ENCODE data around the gene SRGAP3. TPM values are rescaled to one million over a fixed set of nuclear protein-coding genes. Genes with fewer than 3 reads are reported as not detected.
A peak's percentile ranks its signal among the peaks of the same experiment; 100 is the strongest.

Gene SRGAP3
- total and polyA plus RNA-seq, 2 experiments from 2014 or later = 0.89 to 1.7 TPM

DNA sequence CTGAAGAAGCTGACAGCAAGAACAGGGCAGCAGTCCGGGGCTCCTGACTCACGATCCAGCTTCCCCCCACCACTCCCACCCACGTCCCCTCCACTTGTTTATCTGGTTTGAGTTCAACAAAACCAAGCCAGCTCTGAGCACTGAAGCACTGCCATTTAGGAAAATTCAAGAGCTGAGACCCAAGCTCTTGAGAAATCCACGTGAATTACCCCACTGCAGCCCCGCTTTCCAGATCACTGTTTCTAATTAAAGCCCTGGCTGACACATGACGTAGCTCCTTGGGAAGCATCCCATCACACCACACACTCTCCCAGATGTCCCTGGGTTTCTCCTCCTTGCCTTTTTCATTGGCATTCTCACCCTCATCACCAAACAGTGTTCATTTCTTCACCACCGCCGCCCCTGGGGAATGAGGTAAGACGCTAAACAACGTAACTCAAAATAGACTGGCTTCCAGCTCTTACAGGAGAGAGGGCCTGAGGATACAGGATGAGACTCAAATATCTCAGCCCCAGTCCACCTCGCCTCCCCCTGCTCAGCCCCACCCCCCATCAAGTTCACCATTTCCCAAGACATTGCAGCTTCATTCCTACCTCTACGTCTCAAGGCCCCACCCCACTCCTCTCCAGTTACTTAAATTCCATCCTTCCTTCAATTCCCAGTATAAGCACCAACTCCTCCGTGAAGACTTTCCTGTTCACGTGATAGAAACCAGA is 95.4 kb downstream of the SRGAP3 start:
- Histone ChIP-seq H3K4me3 (peak overlapping the region; percentile 43; the same call in 1 of the 2 replicates), H3F3A (ENCODE audit: insufficient read depth) (peaks cover 8% of the 10 kb centered on the region), H3K4me2 (ENCODE audit: unreplicated experiment) (peak overlapping the region; percentile 24), H2AFZ (peak overlapping the region; percentile 57), H3K9me3 (ENCODE audit: low read depth) (no peaks in the 10 kb centered on the region), H3K9me2 (ENCODE audit: insufficient read depth) (no peaks in the 10 kb centered on the region), H3K79me2 (ENCODE audit: insufficient read depth) (no peaks in the 10 kb centered on the region), H3K36me3 (ENCODE audit: low read depth) (no peaks in the 10 kb centered on the region), H4K20me1 (ENCODE audit: insufficient read depth) (no peaks in the 10 kb centered on the region), H3K27ac (peak overlapping the region; percentile 20; the same call in 1 of the 2 replicates), H3K4me1 (ENCODE audit: insufficient read depth) (peaks cover 9% of the 10 kb centered on the region), H3K9ac (peak overlapping the region; percentile 34), H3K27me3 (replicated peaks; ENCODE audit: insufficient read depth) (no peaks in the 10 kb centered on the region)
- in situ Hi-C loops (cut with MboI) = no loop called here
- TF ChIP-seq EZH2phosphoT487 (IDR thresholded peaks at IDR 0.05; ENCODE audit: insufficient read depth, low read depth) (no peak), EZH2 (IDR thresholded peaks at IDR 0.05; ENCODE audit: insufficient read depth, poor library complexity, severe bottlenecking) (no peak)
- 8 to 12% methylated on average over 14 of the region's 14 CpGs for WGBS, 2 experiments (ENCODE audit: low coverage in 1 of 2, low lambda C conversion rate in 2 of 2, missing lambda C conversion rate in 2 of 2)
- DNase-seq = peak; percentile 83

DNA sequence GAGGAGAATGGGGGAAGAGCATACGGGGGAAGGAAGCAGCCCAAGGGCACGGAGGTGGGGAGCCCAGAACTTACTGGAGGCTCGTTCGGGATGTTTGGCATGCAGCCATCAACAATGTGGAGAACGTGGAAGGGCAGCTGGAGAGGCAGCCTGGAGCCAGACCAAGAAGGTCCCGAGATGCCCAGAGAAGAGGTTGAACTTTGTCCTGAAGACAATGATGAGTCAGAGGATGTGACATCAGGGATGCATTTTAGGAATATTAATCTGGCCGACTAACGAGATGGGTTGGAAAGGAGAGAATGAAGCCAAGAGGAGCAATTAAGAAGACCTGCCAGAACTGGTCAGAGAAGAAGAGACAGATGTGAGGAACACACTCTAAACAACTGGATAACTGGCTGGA is 98.2 kb downstream of the SRGAP3 start:
- Histone ChIP-seq H3K27ac (no peak overlapping the region), H2AFZ (no peak overlapping the region), H3K4me1 (ENCODE audit: insufficient read depth) (peaks cover 9% of the 10 kb centered on the region), H4K20me1 (ENCODE audit: insufficient read depth) (no peaks in the 10 kb centered on the region), H3K79me2 (ENCODE audit: insufficient read depth) (no peaks in the 10 kb centered on the region), H3K27me3 (replicated peaks; ENCODE audit: insufficient read depth) (no peaks in the 10 kb centered on the region), H3F3A (ENCODE audit: insufficient read depth) (peaks cover 8% of the 10 kb centered on the region), H3K9me3 (ENCODE audit: low read depth) (no peaks in the 10 kb centered on the region), H3K4me3 (no peak overlapping the region), H3K9ac (no peak overlapping the region), H3K36me3 (ENCODE audit: low read depth) (no peaks in the 10 kb centered on the region), H3K4me2 (ENCODE audit: unreplicated experiment) (no peak overlapping the region), H3K9me2 (ENCODE audit: insufficient read depth) (no peaks in the 10 kb centered on the region)
- TF ChIP-seq EZH2phosphoT487 (IDR thresholded peaks at IDR 0.05; ENCODE audit: insufficient read depth, low read depth) = no peak
- no peak for TF ChIP-seq EZH2 (IDR thresholded peaks at IDR 0.05; ENCODE audit: insufficient read depth, poor library complexity, severe bottlenecking)
- in situ Hi-C loops (cut with MboI) = no loop called here
- DNase-seq = peak; percentile 42
- 63 to 68% methylated on average over 8 of the region's 8 CpGs for WGBS, 2 experiments (ENCODE audit: low coverage in 1 of 2, low lambda C conversion rate in 2 of 2, missing lambda C conversion rate in 2 of 2)

DNA sequence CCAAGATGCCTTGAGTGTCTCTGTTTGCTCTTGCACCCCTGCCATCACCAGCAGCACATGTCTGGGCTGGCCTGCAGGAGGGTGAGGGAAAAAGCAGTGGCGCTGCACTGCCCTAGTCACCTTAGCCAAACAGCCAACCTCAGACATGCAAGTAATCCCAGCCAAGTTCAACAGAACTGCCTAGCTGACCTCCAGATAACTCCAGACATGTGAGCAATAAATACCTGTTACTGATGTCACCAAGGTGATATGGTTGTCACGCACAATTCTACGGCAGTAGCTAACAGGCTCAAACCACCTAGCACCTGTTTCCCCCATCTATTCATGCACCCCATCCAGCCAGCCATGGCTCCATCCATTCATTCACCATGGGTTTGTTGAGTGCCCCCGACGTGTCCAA is 99.9 kb downstream of the SRGAP3 start:
- Histone ChIP-seq H3K4me2 (ENCODE audit: unreplicated experiment) (no peak overlapping the region), H4K20me1 (ENCODE audit: insufficient read depth) (no peaks in the 10 kb centered on the region), H3K4me1 (ENCODE audit: insufficient read depth) (peaks cover 9% of the 10 kb centered on the region), H3K27me3 (replicated peaks; ENCODE audit: insufficient read depth) (no peaks in the 10 kb centered on the region), H3K27ac (no peak overlapping the region), H3K9ac (no peak overlapping the region), H3K36me3 (ENCODE audit: low read depth) (no peaks in the 10 kb centered on the region), H3F3A (ENCODE audit: insufficient read depth) (peaks cover 3% of the 10 kb centered on the region), H3K9me2 (ENCODE audit: insufficient read depth) (no peaks in the 10 kb centered on the region), H3K79me2 (ENCODE audit: insufficient read depth) (no peaks in the 10 kb centered on the region), H3K4me3 (no peak overlapping the region), H3K9me3 (ENCODE audit: low read depth) (no peaks in the 10 kb centered on the region), H2AFZ (no peak overlapping the region)
- 72 to 85% methylated on average over 5 of the region's 5 CpGs for WGBS, 2 experiments (ENCODE audit: low coverage in 1 of 2, low lambda C conversion rate in 2 of 2, missing lambda C conversion rate in 2 of 2)
- no peak for DNase-seq
- TF ChIP-seq EZH2phosphoT487 (IDR thresholded peaks at IDR 0.05; ENCODE audit: insufficient read depth, low read depth) (no peak), EZH2 (IDR thresholded peaks at IDR 0.05; ENCODE audit: insufficient read depth, poor library complexity, severe bottlenecking) (no peak)
- in situ Hi-C loops (cut with MboI) = no loop called here

DNA sequence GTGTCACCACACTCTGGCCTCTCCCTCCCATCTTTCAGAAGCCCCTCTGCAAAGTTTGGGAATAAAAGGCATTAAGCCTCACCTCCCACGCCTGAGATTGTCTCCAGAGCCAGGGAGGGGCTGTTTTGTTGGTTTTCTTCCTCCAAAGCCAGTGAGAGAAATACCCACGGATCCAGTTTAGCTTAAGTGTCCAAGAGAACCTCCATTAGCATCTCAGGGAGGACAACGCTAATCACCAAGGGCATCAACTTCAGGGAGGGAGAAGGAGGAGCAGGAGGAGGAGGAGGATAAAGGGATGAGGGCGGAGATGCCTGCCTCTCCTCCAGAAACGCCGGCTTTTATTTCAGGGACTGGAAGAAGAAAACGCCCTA is 101.6 kb downstream of the SRGAP3 start:
- Histone ChIP-seq H3K27ac (no peak overlapping the region), H3K9me3 (ENCODE audit: low read depth) (no peaks in the 10 kb centered on the region), H3K79me2 (ENCODE audit: insufficient read depth) (no peaks in the 10 kb centered on the region), H3K9ac (no peak overlapping the region), H3K27me3 (replicated peaks; ENCODE audit: insufficient read depth) (no peaks in the 10 kb centered on the region), H2AFZ (no peak overlapping the region), H3K4me1 (ENCODE audit: insufficient read depth) (no peaks in the 10 kb centered on the region), H3K36me3 (ENCODE audit: low read depth) (no peaks in the 10 kb centered on the region), H4K20me1 (ENCODE audit: insufficient read depth) (no peaks in the 10 kb centered on the region), H3K4me3 (no peak overlapping the region), H3F3A (ENCODE audit: insufficient read depth) (no peaks in the 10 kb centered on the region), H3K9me2 (ENCODE audit: insufficient read depth) (no peaks in the 10 kb centered on the region), H3K4me2 (ENCODE audit: unreplicated experiment) (no peak overlapping the region)
- DNase-seq = no peak
- TF ChIP-seq EZH2phosphoT487 (IDR thresholded peaks at IDR 0.05; ENCODE audit: insufficient read depth, low read depth) (no peak), EZH2 (IDR thresholded peaks at IDR 0.05; ENCODE audit: insufficient read depth, poor library complexity, severe bottlenecking) (no peak)
- in situ Hi-C loops (cut with MboI) = no loop called here
- WGBS, 2 experiments (ENCODE audit: low coverage in 1 of 2, low lambda C conversion rate in 2 of 2, missing lambda C conversion rate in 2 of 2) = 7 to 8% methylated on average over 7 of the region's 7 CpGs
